CD1c-positive myeloid dendritic cell (primary cell): Measurements from ENCODE around the gene RAD51B.
"Not testable (repeated sequence)": the region's sequence is repeated elsewhere in the genome, so short reads cannot be mapped to it uniquely, and the experiment has no call there.

Experiments used
- DNase-seq: peaks from one replicate; pipeline ENCODE4 v3.0.0-alpha.2; 2016; ENCODE audit errors: extremely low spot score

RAD51B gene

GRCh38 chr14:68112442-68112841 is 292.9 kb downstream of the RAD51B start:
- no peak for DNase-seq

DNA sequence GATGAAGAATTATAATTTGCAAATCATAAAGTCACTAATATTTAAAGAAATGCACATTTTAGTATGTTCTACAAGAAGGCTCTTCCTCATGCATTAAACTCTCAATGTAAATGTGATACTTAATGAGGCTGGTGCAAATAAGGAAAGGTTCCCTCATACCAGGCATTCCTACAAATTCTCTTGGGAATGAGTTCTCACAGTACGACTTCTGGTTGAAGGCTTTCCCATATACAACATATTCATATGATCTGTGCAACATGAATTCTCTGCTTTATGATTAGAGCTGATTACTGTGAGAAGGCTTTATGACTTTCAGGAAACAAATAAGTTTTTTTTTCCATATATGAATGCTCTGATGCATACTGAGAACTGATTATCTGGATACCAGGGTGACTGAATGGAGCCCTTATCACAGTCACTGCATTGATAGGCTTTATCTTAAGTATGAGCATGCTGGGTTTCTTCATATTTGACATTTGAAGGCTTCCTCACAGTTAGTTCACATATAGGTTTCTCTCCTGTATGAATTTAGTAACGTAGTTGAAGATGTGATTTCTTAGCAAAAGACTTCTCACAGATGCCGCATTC is 293.9 kb downstream of the RAD51B start:
- no peak for DNase-seq

DNA sequence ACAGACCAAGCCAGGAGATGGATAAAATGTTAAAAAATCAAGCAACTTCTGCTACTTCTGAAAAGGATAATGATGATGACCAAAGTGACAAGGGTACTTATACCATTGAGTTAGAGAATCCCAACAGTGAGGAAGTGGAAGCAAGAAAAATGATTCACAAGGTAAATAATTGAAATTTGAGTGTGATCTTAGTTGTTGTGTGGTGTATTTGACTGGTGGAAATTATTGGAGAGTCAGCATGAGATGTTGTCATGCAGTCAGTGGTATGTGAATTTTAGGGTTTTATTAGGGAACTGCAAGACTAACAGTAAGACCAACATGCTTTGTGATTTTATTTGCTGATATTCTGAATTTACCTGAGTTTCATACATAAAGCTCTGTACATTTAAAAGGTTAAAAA is 296.4 kb downstream of the RAD51B start:
- DNase-seq, result not testable (repeated sequence)

DNA sequence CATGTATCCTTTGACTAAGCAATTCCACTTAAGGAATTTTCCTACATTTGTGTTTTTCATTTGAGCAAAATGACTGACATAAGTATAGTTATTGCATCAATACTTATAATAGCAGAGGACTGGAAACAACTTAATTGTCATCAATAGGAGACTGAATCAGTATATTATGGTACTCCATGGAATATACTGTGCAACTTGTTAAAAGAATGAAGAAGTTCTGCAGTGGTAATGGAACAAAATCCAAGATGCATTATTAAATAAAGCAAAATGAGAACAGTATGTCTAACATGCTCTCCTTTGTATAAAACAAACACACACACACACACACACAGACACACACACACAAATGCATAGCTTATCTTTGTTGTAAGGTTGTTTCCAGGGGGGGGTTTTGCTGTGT is 303.1 kb downstream of the RAD51B start:
- no peak for DNase-seq

DNA sequence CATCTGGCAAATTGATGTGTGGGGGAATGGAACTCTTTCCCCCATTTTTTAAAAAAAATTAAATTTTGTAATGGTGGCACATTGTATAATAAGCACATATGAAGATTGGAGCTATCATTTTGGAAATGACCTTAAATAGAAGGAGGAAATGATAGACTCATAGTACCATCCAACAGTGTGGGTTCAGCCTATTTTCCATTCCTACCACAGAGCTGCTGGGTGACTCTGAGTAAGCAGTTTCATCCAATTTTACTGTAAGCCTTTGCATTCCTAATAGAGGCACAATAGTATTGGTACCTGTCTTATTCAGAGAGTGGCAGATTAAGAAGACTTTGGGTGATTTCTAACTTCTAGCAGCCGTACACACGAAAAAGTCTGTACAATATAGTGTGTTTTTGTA is 304.5 kb downstream of the RAD51B start:
- DNase-seq, result no peak

- no peak for DNase-seq
Measured at GRCh38 chr14:68124979-68125731, 305.6 kb downstream of the RAD51B start.

GRCh38 chr14:68127166-68127565 is 307.6 kb downstream of the RAD51B start:
- no peak for DNase-seq

DNA sequence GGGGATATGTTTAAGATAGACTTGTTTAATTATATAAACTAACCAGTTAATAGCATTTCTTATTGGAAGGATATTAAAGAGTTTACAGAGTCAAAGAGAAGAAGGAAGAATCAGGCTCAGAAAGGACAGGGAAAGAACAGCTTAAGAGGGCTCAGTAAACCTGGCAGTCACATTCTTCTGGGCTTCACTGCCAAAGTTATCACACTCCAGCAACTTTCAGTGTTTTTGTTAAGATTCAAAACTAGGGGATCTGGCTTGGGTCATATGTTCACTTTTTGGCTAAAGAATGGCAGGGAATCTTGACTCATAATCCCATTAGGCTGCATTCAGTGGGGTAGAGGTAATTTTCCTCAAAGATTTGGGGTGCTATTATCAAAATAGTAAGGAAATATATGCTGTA is 312.3 kb downstream of the RAD51B start:
- no peak for DNase-seq

DNA sequence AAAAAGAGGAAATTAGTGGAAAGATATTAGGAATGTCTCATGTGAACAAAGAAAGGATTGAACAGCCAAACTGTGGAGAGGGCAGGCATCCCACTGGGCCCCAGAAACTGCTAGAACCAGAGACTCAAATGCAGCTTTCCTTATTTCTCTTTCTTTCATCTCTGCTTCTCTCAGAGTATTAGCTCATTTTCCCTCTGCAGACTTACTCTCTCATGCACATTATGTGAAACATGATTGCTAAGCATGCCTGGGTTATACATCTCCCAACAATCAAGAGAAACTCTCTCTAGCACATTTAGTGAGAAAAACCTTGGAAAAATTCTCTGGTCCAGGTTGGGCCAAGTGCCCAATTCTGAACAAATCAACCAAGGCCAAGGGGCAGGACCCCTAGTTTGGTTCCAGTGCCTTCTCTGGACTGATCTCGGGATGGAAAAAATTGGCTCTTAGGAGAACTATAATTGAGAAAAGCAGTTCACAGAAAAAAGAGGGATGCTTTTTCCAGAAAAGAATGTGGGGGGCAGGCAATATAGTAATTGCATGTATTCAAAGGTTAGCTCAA is 313.1 kb downstream of the RAD51B start:
- DNase-seq, result no peak

GRCh38 chr14:68133856-68134255 is 314.3 kb downstream of the RAD51B start:
- DNase-seq, result no peak

- DNase-seq, result no peak
Measured at GRCh38 chr14:68135028-68135427, 315.4 kb downstream of the RAD51B start.

DNA sequence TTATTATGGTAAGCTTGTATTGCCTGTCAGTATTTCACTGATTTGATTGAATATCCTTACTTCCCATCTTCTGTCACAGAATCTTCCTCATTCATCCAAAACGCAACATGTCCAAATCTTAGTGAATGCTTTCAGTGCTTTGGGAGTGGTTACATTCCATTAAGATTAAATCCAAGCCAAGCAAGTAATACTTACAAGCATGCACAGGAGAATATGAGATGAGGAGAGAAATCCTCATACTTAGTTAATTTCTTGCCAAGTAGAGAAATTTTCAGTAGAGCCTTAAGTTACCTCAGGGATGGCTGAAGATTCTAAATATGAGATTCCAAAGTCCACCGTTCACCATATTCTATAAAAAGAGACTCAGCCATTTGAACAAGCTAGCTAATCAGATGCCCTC is 316.0 kb downstream of the RAD51B start:
- DNase-seq, result no peak

DNA sequence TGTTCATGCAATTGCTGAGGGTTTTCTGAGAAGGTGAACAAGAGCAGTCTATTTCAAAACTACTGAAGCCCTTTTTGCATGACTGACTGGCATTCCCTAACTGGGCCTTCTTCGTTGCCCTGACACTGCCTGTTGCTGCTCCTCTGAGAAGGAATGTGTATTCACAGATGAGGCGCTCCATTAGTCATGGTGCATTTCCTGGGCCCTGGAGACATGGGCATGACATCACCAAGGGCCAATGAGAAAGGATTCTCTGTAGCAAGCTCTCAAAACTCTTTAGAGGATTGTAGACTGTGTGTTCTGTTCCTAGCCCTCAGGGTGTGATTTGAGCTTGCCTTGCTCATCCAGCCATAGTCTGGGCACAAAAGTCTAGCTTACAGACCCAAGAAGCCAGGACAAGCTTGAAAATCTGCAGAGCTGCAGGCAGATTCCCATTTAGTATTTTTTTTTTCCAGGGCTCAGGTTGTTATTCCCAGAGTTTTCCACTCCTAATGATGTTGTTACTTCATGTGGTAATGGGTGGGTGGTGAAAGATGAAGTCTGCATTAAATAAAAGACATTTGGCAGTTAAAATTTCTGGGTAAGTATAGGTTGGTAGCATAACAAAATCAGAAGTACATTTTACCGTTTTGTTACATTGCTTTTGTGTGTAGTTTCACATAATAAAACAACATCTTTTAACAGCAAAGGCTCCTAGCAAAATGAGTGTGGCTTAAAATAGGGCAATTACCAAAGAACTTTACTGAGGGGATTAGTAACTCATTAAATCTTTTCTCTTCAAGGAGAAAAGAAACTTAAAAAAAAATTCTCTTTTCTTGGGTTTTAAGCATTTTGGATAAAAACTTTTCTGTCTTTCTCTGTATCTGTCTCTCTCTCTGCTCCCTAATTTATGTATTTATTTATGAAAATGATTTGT is 318.4 kb downstream of the RAD51B start:
- no peak for DNase-seq

GRCh38 chr14:68139431-68140075 is 320.0 kb downstream of the RAD51B start:
- no peak for DNase-seq

GRCh38 chr14:68140076-68140741 is 320.6 kb downstream of the RAD51B start:
- DNase-seq, result no peak

DNA sequence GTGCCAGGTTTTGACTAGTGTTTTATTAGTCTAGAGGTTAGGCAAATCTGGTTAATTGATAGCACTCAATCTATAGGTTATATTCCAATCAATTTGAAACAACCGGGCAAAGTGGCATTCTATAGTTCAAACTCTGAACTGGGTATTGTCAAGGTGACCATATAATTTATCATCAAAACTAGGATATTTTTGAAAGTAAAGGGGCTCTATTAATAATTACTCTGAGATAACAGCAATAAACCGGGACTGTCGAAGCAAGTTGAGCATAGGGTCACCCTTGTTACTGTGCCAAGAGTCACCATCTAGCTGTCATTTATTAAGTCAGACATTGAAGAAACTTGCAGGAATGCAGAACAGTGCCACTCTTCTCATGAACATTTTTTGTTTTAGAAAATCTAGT is 321.2 kb downstream of the RAD51B start:
- DNase-seq, result no peak

DNA sequence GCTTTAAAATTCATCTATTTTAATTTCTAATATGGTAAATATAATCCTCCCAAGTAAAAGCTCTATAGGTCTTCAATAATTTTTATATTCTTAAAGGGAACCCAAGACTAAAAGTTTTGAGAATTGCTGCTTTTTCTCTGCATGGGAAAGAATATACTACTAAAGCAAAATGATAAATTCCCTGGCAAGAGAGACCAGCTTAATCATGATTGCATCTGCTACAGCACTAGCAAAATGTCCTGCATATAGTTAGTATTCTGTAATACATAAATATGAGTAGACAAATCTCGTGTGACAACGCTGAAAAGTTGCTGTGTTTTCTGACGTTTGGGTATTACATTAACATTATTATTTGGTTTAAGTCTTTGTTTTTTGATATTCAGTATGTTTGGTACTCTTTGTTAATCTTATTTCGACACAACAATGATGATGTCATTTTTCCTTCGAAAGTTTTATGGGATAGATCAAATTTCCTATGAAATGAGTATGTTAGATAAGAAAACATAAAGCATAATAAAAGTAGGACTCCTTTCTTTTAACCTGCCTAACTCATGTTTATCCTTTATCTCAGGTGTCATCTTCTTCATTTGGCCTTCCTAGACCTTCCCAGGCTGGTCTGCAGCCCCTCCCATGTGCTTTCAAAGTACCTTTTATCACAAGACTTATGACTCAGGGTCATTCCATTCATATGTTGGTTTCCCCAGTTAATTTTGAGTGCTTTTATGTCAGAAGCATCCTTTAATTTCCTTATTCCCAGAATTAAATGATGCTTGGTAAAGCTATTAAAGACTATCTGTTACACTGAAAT is 321.9 kb downstream of the RAD51B start:
- no peak for DNase-seq

GRCh38 chr14:68143341-68143841 is 323.8 kb downstream of the RAD51B start:
- DNase-seq, result no peak

DNA sequence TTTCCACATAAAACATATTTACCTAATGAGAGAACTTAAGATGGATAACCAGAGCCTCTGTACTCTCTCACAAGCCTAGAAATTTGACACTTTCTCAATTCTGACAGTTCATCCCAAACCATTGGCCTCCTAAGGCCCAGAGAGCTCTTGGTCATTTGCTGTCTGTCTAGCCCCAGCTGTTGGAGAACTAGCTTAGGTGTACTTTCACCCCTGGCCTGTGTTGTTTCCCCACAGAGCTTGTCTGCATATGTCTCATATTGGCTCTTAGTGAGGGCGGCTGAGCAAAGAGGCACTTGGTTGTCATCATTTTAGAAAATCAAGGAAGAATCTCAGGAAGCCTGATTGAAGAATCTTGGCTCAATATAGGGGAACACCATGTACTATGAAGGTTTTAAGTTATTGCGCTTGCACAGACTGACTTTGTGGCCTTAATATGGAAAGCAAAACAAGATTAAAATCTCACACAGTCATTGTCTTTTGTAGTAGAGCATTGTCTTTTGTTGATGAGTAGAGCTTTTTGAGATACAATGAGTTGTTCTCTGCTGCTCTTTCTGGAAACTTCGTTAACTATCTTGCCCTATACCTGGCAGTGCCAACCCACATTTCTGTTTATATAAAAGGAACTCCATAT is 324.6 kb downstream of the RAD51B start:
- DNase-seq, result no peak

DNA sequence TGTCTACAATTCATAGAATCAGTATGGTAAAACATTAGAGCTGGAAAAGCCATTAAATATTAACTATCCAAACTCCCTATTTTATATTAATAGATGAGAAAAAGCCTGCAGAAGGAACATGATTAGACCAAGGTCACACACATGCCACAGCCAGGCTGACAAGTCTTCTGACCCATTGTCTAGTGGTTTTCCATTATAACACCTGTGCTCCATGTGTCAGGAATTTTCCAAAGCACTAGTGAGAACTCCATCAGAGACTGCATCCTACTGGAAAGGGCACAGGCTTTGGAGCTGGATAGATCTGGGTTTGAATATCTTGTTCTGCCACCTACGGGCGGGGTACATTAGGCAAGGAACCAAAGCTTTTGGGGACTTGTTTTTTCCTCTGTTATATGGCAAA is 325.5 kb downstream of the RAD51B start:
- DNase-seq, result no peak
